ENCODE measurements around the gene TACC3.

TACC3 gene

GRCh38 chr4:1751919-1752283 is 30.6 kb downstream of the TACC3 start:
- Histone ChIP-seq H3K27me3 (replicated peaks; ENCODE audit: control insufficient read depth, insufficient read depth, low read length) (no peaks in the 10 kb centered on the region; the same call in 1 of the 2 replicates), H3K4me3 (replicated peaks; ENCODE audit: low read depth, low read length) (no peak overlapping the region), H3K36me3 (ENCODE audit: control insufficient read depth, insufficient read depth, low read length) (no peaks in the 10 kb centered on the region)
- no peak for DNase-seq (ENCODE audit: extremely low read depth, insufficient read length)
- TF ChIP-seq CTCF (IDR thresholded peaks at IDR 0.05; ENCODE audit: insufficient read depth, low read length, poor library complexity, severe bottlenecking): no peak

- no peaks in the 10 kb centered on the region; the same call in 1 of the 2 replicates for H3K27me3 ChIP-seq (replicated peaks; ENCODE audit: control insufficient read depth, insufficient read depth, low read length)
- no peak for DNase-seq (ENCODE audit: extremely low read depth, insufficient read length)
- no peaks in the 10 kb centered on the region for H3K36me3 ChIP-seq (ENCODE audit: control insufficient read depth, insufficient read depth, low read length)
- no peak overlapping the region for H3K4me3 ChIP-seq (replicated peaks; ENCODE audit: low read depth, low read length)
- TF ChIP-seq CTCF (IDR thresholded peaks at IDR 0.05; ENCODE audit: insufficient read depth, low read length, poor library complexity, severe bottlenecking): no peak
Observed at GRCh38 chr4:1752284-1753041, 31.1 kb downstream of the TACC3 start.

- TF ChIP-seq CTCF (IDR thresholded peaks at IDR 0.05; ENCODE audit: insufficient read depth, low read length, poor library complexity, severe bottlenecking): no peak
- DNase-seq (ENCODE audit: extremely low read depth, insufficient read length): no peak
- H3K4me3 ChIP-seq (replicated peaks; ENCODE audit: low read depth, low read length): no peak overlapping the region
- H3K36me3 ChIP-seq (ENCODE audit: control insufficient read depth, insufficient read depth, low read length): no peaks in the 10 kb centered on the region
- H3K27me3 ChIP-seq (replicated peaks; ENCODE audit: control insufficient read depth, insufficient read depth, low read length): no peaks in the 10 kb centered on the region; the same call in 1 of the 2 replicates
Observed at GRCh38 chr4:1753294-1753696, 32.0 kb downstream of the TACC3 start.

- Histone ChIP-seq H3K36me3 (ENCODE audit: control insufficient read depth, insufficient read depth, low read length) (no peaks in the 10 kb centered on the region), H3K4me3 (replicated peaks; ENCODE audit: low read depth, low read length) (no peak overlapping the region), H3K27me3 (replicated peaks; ENCODE audit: control insufficient read depth, insufficient read depth, low read length) (no peaks in the 10 kb centered on the region; the same call in 1 of the 2 replicates)
- DNase-seq (ENCODE audit: extremely low read depth, insufficient read length): no peak
- TF ChIP-seq CTCF (IDR thresholded peaks at IDR 0.05; ENCODE audit: insufficient read depth, low read length, poor library complexity, severe bottlenecking): no peak
Observed at GRCh38 chr4:1753697-1754311, 32.5 kb downstream of the TACC3 start.

- Histone ChIP-seq H3K4me3 (replicated peaks; ENCODE audit: low read depth, low read length) (no peak overlapping the region), H3K36me3 (ENCODE audit: control insufficient read depth, insufficient read depth, low read length) (no peaks in the 10 kb centered on the region), H3K27me3 (replicated peaks; ENCODE audit: control insufficient read depth, insufficient read depth, low read length) (no peaks in the 10 kb centered on the region; the same call in 1 of the 2 replicates)
- DNase-seq (ENCODE audit: extremely low read depth, insufficient read length): no peak
- no peak for TF ChIP-seq CTCF (IDR thresholded peaks at IDR 0.05; ENCODE audit: insufficient read depth, low read length, poor library complexity, severe bottlenecking)
Observed at GRCh38 chr4:1754336-1754735, 33.0 kb downstream of the TACC3 start.

Data from GM06990 (cell line).